ENCODE measurements around the gene PDE4D.

The PDE4D gene

GRCh38 chr5:59357381-59357977, 536.0 kb downstream of the PDE4D start:
- no peaks in the 10 kb centered on the region for H3K27me3 ChIP-seq (replicated peaks; ENCODE audit: insufficient read depth, low read length)
- H3K79me2 ChIP-seq (ENCODE audit: low read length), result no peaks in the 10 kb centered on the region
- H3K4me2 ChIP-seq (ENCODE audit: low read depth, low read length), result no peak overlapping the region
- no peak for DNase-seq
- TF ChIP-seq EZH2phosphoT487 (IDR thresholded peaks at IDR 0.05; ENCODE audit: low read length), result no peak
- no peak for TF ChIP-seq EZH2 (optimal IDR thresholded peaks at IDR 0.05; ENCODE audit: low read depth, low read length)
- TF ChIP-seq CTCF (IDR thresholded peaks at IDR 0.05; ENCODE audit: low read length), result no peak
- H3K9ac ChIP-seq (ENCODE audit: low read length), result no peak overlapping the region
- H3K36me3 ChIP-seq (replicated peaks; ENCODE audit: insufficient read depth, low read length), result no peaks in the 10 kb centered on the region
- no peaks in the 10 kb centered on the region for H3K9me2 ChIP-seq (replicated peaks; ENCODE audit: insufficient read depth, low read length)
- no peak overlapping the region for H3K27ac ChIP-seq (ENCODE audit: low read length)
- H3F3A ChIP-seq (ENCODE audit: insufficient read depth, low read length), result no peaks in the 10 kb centered on the region
- no peaks in the 10 kb centered on the region for H4K20me1 ChIP-seq (ENCODE audit: insufficient read depth, low read length)
- no peaks in the 10 kb centered on the region for H3K9me3 ChIP-seq (replicated peaks; ENCODE audit: insufficient read depth, low read length)
- no peaks in the 10 kb centered on the region for H3K4me1 ChIP-seq (ENCODE audit: low read length)
- no peak overlapping the region for H3K4me3 ChIP-seq (ENCODE audit: low read length)
- no peak overlapping the region for H2AFZ ChIP-seq (ENCODE audit: low read length)

GRCh38 chr5:59356813-59357380, 536.6 kb downstream of the PDE4D start:
- no peak for DNase-seq

GRCh38 chr5:59354811-59355210, 538.7 kb downstream of the PDE4D start:
- Histone ChIP-seq H3K4me1 (ENCODE audit: low read length) (no peaks in the 10 kb centered on the region), H3K27me3 (replicated peaks; ENCODE audit: insufficient read depth, low read length) (no peaks in the 10 kb centered on the region), H3K9me3 (replicated peaks; ENCODE audit: insufficient read depth, low read length) (no peaks in the 10 kb centered on the region), H3F3A (ENCODE audit: insufficient read depth, low read length) (no peaks in the 10 kb centered on the region), H3K4me2 (ENCODE audit: low read depth, low read length) (no peak overlapping the region), H2AFZ (ENCODE audit: low read length) (no peak overlapping the region), H4K20me1 (ENCODE audit: insufficient read depth, low read length) (no peaks in the 10 kb centered on the region), H3K9me2 (replicated peaks; ENCODE audit: insufficient read depth, low read length) (no peaks in the 10 kb centered on the region), H3K79me2 (ENCODE audit: low read length) (no peaks in the 10 kb centered on the region), H3K27ac (ENCODE audit: low read length) (no peak overlapping the region), H3K9ac (ENCODE audit: low read length) (no peak overlapping the region), H3K36me3 (replicated peaks; ENCODE audit: insufficient read depth, low read length) (no peaks in the 10 kb centered on the region), H3K4me3 (ENCODE audit: low read length) (no peak overlapping the region)
- TF ChIP-seq CTCF (IDR thresholded peaks at IDR 0.05; ENCODE audit: low read length) (no peak), EZH2 (optimal IDR thresholded peaks at IDR 0.05; ENCODE audit: low read depth, low read length) (no peak), EZH2phosphoT487 (IDR thresholded peaks at IDR 0.05; ENCODE audit: low read length) (no peak)
- no peak for DNase-seq

More at GRCh38 chr5:59356813-59357380, 536.6 kb downstream of the PDE4D start:
- Histone ChIP-seq H3K27ac (ENCODE audit: low read length) (no peak overlapping the region), H3K27me3 (replicated peaks; ENCODE audit: insufficient read depth, low read length) (no peaks in the 10 kb centered on the region), H3K36me3 (replicated peaks; ENCODE audit: insufficient read depth, low read length) (no peaks in the 10 kb centered on the region), H3K79me2 (ENCODE audit: low read length) (no peaks in the 10 kb centered on the region), H3K4me1 (ENCODE audit: low read length) (no peaks in the 10 kb centered on the region), H2AFZ (ENCODE audit: low read length) (no peak overlapping the region), H3K4me3 (ENCODE audit: low read length) (no peak overlapping the region), H3K9me3 (replicated peaks; ENCODE audit: insufficient read depth, low read length) (no peaks in the 10 kb centered on the region), H3K9ac (ENCODE audit: low read length) (no peak overlapping the region), H3K4me2 (ENCODE audit: low read depth, low read length) (no peak overlapping the region), H4K20me1 (ENCODE audit: insufficient read depth, low read length) (no peaks in the 10 kb centered on the region), H3F3A (ENCODE audit: insufficient read depth, low read length) (no peaks in the 10 kb centered on the region), H3K9me2 (replicated peaks; ENCODE audit: insufficient read depth, low read length) (no peaks in the 10 kb centered on the region)
- TF ChIP-seq EZH2phosphoT487 (IDR thresholded peaks at IDR 0.05; ENCODE audit: low read length), result no peak
- TF ChIP-seq EZH2 (optimal IDR thresholded peaks at IDR 0.05; ENCODE audit: low read depth, low read length), result no peak
- TF ChIP-seq CTCF (IDR thresholded peaks at IDR 0.05; ENCODE audit: low read length), result no peak

Measured in MM.1S (cell line).